ENCODE data around the gene UBL3.
A peak's percentile ranks its signal among the peaks of the same experiment; 100 is the strongest.

The UBL3 gene

DNA sequence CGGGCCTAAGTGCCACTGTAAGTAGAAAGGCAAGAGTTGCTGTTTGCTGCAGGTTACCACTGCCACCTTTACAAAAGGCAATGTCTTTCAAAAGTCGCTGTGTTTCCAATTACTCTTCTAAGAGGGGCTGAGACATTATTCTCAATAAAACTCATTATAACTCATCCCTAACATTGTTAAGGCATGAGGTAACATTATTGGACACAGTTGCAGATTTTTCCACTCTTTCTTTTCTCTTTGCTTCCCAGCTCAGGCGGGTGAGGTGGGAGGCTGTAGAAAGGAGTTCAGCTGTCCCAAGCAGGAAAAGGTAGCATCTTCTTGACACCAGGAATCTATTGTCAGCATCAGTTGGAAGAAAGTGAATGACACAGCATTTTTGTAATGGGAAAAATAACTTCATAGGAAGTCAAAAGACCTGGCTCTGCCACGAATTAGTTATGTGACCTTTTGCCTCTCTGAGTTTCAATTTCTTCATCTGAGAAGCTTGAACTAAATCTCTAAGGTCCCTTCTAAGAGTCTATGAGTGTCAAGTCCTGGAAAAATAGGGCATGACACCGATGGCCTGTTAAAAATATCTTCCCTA lies 2.1 kb upstream of the UBL3 start:
- CTCF ChIA-PET: no interaction called here

DNA sequence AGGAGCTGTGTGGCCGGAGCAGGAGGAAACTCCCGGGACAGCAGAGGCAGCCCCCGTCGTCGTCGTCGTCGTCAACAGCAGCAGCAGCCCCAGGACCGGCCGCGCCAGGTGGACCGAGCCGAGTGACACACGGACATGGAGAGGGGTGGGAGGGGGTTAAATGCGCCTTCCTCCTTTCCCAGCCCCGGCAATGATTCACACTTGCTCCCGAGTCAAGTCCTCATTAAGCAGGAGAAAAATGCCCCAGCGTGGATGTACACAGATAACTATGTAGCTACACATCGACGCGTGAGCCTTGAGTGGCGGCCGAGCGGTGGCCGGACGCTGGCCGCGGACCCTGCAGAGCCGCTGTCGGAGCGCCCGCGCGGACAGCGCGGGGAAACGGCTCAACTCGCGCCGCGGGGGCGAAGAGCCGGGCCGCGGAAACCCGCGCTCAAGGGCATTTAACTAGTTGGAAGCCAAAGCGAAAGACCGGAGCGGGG lies 645 bp downstream of the UBL3 start:
- Histone ChIP-seq H3K27ac (ENCODE audit: extremely low read depth, low read depth, low read length) (peak overlapping the region; percentile 88), H3K4me3 (ENCODE audit: low read depth, low read length) (peak overlapping the region; percentile 81), H3K9me3 (ENCODE audit: control insufficient read depth, insufficient read depth, low read depth, low read length) (no peaks in the 10 kb centered on the region), H3K36me3 (ENCODE audit: control insufficient read depth in 2 of 2, insufficient read depth in 1 of 2, low read length in 2 of 2) (no peaks in the 10 kb centered on the region), H3K4me1 (ENCODE audit: control insufficient read depth, insufficient read depth, low read length) (peaks cover 5% of the 10 kb centered on the region)
- POLR2A ChIA-PET: interaction anchor here (0.8 to 3.0 kb wide), 6 partner anchors 10 to 90 kb away, joined by 3 to 18 read pairs (median 4); no protein-coding TSS in a partner anchor
- CTCF ChIA-PET: interaction anchor here (2.4 to 3.4 kb wide), 3 partner anchors 75 to 264 kb away, joined by 6 to 24 read pairs (median 18); no protein-coding TSS in a partner anchor
- TF ChIP-seq ZBTB8A (tag by site-specific recombination; IDR thresholded peaks at IDR 0.05) (0 out of 2 replicates have a peak, but pooled peaks have one; percentile 10), FEZF1 (tag by site-specific recombination; IDR thresholded peaks at IDR 0.05) (0 out of 2 replicates have a peak, but pooled peaks have one; percentile 5), ZSCAN30 (tag by site-specific recombination; IDR thresholded peaks at IDR 0.05) (0 out of 2 replicates have a peak, but pooled peaks have one; percentile 53)
- TF ChIP-seq, protein P1, sequence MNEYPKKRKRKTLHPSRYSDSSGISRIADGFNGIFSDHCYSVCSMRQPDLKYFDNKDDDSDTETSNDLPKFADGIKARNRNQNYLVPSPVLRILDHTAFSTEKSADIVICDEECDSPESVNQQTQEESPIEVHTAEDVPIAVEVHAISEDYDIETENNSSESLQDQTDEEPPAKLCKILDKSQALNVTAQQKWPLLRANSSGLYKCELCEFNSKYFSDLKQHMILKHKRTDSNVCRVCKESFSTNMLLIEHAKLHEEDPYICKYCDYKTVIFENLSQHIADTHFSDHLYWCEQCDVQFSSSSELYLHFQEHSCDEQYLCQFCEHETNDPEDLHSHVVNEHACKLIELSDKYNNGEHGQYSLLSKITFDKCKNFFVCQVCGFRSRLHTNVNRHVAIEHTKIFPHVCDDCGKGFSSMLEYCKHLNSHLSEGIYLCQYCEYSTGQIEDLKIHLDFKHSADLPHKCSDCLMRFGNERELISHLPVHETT (tag by site-specific recombination; IDR thresholded peaks at IDR 0.05): 0 out of 2 replicates have a peak, but pooled peaks have one; percentile 13
- TF ChIP-seq, protein P2, sequence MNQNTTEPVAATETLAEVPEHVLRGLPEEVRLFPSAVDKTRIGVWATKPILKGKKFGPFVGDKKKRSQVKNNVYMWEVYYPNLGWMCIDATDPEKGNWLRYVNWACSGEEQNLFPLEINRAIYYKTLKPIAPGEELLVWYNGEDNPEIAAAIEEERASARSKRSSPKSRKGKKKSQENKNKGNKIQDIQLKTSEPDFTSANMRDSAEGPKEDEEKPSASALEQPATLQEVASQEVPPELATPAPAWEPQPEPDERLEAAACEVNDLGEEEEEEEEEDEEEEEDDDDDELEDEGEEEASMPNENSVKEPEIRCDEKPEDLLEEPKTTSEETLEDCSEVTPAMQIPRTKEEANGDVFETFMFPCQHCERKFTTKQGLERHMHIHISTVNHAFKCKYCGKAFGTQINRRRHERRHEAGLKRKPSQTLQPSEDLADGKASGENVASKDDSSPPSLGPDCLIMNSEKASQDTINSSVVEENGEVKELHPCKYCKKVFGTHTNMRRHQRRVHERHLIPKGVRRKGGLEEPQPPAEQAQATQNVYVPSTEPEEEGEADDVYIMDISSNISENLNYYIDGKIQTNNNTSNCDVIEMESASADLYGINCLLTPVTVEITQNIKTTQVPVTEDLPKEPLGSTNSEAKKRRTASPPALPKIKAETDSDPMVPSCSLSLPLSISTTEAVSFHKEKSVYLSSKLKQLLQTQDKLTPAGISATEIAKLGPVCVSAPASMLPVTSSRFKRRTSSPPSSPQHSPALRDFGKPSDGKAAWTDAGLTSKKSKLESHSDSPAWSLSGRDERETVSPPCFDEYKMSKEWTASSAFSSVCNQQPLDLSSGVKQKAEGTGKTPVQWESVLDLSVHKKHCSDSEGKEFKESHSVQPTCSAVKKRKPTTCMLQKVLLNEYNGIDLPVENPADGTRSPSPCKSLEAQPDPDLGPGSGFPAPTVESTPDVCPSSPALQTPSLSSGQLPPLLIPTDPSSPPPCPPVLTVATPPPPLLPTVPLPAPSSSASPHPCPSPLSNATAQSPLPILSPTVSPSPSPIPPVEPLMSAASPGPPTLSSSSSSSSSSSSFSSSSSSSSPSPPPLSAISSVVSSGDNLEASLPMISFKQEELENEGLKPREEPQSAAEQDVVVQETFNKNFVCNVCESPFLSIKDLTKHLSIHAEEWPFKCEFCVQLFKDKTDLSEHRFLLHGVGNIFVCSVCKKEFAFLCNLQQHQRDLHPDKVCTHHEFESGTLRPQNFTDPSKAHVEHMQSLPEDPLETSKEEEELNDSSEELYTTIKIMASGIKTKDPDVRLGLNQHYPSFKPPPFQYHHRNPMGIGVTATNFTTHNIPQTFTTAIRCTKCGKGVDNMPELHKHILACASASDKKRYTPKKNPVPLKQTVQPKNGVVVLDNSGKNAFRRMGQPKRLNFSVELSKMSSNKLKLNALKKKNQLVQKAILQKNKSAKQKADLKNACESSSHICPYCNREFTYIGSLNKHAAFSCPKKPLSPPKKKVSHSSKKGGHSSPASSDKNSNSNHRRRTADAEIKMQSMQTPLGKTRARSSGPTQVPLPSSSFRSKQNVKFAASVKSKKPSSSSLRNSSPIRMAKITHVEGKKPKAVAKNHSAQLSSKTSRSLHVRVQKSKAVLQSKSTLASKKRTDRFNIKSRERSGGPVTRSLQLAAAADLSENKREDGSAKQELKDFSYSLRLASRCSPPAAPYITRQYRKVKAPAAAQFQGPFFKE (tag by site-specific recombination; IDR thresholded peaks at IDR 0.05; ENCODE audit: borderline replicate concordance): no peak

More for the DNA sequence above, 2.1 kb upstream of the UBL3 start:
- POLR2A ChIA-PET: no interaction called here
- no peak overlapping the region for H3K27ac ChIP-seq (ENCODE audit: extremely low read depth, low read depth, low read length)
- H3K9me3 ChIP-seq (ENCODE audit: control insufficient read depth, insufficient read depth, low read depth, low read length): no peaks in the 10 kb centered on the region
- no peaks in the 10 kb centered on the region for H3K36me3 ChIP-seq (ENCODE audit: control insufficient read depth in 2 of 2, insufficient read depth in 1 of 2, low read length in 2 of 2)
- no peak for TF ChIP-seq KLF9 (tag by site-specific recombination; IDR thresholded peaks at IDR 0.05; ENCODE audit: low read depth)
- TF ChIP-seq, protein P3, sequence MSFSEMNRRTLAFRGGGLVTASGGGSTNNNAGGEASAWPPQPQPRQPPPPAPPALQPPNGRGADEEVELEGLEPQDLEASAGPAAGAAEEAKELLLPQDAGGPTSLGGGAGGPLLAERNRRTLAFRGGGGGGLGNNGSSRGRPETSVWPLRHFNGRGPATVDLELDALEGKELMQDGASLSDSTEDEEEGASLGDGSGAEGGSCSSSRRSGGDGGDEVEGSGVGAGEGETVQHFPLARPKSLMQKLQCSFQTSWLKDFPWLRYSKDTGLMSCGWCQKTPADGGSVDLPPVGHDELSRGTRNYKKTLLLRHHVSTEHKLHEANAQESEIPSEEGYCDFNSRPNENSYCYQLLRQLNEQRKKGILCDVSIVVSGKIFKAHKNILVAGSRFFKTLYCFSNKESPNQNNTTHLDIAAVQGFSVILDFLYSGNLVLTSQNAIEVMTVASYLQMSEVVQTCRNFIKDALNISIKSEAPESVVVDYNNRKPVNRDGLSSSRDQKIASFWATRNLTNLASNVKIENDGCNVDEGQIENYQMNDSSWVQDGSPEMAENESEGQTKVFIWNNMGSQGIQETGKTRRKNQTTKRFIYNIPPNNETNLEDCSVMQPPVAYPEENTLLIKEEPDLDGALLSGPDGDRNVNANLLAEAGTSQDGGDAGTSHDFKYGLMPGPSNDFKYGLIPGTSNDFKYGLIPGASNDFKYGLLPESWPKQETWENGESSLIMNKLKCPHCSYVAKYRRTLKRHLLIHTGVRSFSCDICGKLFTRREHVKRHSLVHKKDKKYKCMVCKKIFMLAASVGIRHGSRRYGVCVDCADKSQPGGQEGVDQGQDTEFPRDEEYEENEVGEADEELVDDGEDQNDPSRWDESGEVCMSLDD (tag by site-specific recombination; IDR thresholded peaks at IDR 0.05): no peak
- no peak for TF ChIP-seq SCRT2 (tag by site-specific recombination; IDR thresholded peaks at IDR 0.05)
- TF ChIP-seq, protein P4, sequence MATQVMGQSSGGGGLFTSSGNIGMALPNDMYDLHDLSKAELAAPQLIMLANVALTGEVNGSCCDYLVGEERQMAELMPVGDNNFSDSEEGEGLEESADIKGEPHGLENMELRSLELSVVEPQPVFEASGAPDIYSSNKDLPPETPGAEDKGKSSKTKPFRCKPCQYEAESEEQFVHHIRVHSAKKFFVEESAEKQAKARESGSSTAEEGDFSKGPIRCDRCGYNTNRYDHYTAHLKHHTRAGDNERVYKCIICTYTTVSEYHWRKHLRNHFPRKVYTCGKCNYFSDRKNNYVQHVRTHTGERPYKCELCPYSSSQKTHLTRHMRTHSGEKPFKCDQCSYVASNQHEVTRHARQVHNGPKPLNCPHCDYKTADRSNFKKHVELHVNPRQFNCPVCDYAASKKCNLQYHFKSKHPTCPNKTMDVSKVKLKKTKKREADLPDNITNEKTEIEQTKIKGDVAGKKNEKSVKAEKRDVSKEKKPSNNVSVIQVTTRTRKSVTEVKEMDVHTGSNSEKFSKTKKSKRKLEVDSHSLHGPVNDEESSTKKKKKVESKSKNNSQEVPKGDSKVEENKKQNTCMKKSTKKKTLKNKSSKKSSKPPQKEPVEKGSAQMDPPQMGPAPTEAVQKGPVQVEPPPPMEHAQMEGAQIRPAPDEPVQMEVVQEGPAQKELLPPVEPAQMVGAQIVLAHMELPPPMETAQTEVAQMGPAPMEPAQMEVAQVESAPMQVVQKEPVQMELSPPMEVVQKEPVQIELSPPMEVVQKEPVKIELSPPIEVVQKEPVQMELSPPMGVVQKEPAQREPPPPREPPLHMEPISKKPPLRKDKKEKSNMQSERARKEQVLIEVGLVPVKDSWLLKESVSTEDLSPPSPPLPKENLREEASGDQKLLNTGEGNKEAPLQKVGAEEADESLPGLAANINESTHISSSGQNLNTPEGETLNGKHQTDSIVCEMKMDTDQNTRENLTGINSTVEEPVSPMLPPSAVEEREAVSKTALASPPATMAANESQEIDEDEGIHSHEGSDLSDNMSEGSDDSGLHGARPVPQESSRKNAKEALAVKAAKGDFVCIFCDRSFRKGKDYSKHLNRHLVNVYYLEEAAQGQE (tag by site-specific recombination; IDR thresholded peaks at IDR 0.05): no peak
- no peak for TF ChIP-seq ZNF701 (tag by site-specific recombination; IDR thresholded peaks at IDR 0.05)
- no peak for TF ChIP-seq ZNF335 (tag by site-specific recombination; conservative IDR thresholded peaks at IDR 0.05)
- TF ChIP-seq, protein P5, sequence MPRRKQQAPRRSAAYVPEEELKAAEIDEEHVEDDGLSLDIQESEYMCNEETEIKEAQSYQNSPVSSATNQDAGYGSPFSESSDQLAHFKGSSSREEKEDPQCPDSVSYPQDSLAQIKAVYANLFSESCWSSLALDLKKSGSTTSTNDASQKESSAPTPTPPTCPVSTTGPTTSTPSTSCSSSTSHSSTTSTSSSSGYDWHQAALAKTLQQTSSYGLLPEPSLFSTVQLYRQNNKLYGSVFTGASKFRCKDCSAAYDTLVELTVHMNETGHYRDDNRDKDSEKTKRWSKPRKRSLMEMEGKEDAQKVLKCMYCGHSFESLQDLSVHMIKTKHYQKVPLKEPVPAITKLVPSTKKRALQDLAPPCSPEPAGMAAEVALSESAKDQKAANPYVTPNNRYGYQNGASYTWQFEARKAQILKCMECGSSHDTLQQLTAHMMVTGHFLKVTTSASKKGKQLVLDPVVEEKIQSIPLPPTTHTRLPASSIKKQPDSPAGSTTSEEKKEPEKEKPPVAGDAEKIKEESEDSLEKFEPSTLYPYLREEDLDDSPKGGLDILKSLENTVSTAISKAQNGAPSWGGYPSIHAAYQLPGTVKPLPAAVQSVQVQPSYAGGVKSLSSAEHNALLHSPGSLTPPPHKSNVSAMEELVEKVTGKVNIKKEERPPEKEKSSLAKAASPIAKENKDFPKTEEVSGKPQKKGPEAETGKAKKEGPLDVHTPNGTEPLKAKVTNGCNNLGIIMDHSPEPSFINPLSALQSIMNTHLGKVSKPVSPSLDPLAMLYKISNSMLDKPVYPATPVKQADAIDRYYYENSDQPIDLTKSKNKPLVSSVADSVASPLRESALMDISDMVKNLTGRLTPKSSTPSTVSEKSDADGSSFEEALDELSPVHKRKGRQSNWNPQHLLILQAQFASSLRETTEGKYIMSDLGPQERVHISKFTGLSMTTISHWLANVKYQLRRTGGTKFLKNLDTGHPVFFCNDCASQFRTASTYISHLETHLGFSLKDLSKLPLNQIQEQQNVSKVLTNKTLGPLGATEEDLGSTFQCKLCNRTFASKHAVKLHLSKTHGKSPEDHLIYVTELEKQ (tag by site-specific recombination; IDR thresholded peaks at IDR 0.05; ENCODE audit: borderline replicate concordance): no peak
- no peak for TF ChIP-seq ZNF785 (tag by site-specific recombination; IDR thresholded peaks at IDR 0.05)
- H3K4me1 ChIP-seq (ENCODE audit: control insufficient read depth, insufficient read depth, low read length): no peaks in the 10 kb centered on the region
- H3K4me3 ChIP-seq (ENCODE audit: low read depth, low read length): no peak overlapping the region
